Measurements from ENCODE around the gene SIX5.

SIX5 gene

DNA sequence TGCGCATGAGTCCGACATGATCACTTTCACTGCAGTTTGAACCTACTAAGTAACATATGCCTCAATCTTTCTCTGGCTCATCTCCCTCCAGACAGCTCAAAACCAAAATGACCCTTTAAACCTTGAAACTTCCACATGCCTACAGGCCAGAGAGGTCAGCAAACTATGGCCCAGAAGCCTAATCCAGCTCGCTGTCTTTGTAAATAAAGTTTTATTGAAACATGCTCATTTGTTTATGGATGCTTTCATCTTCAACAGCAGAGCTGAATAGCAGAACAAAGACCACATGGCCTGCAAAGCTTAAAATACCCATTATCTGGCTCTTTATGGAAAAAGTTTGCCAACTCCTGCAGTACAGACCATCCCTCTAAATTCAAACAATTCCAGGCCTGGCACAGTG lies 53.9 kb downstream of the SIX5 start:
- no peak for DNase-seq (ENCODE audit: low spot score)

All from SK-N-DZ (cell line).